Stimulated activated CD8-positive, alpha-beta memory T cell treated with anti-CD3 and anti-CD28 coated beads, Interleukin-12 subunit alpha, Interleukin-12 subunit beta, amount 100 ng/mL, for 24 hours (primary cell): ENCODE measurements around the gene LTBR.
A peak's percentile ranks its signal among the peaks of the same experiment; 100 is the strongest.
"Not testable (repeated sequence)": the region's sequence is repeated elsewhere in the genome, so short reads cannot be mapped to it uniquely, and the experiment has no call there.

Experiments used
- DNase-seq: peaks from one replicate; pipeline ENCODE4 v3.0.0-alpha.2; 2020; ENCODE audit errors: extremely low read depth

Gene LTBR

GRCh38 chr12:6425590-6426531, 41.9 kb downstream of the LTBR start:
- DNase-seq = no peak

- peak; percentile 85 for DNase-seq
Measured at GRCh38 chr12:6426882-6427671, 43.1 kb downstream of the LTBR start.

GRCh38 chr12:6427796-6428195, 43.8 kb downstream of the LTBR start:
- not testable (repeated sequence) for DNase-seq

- DNase-seq = no peak
Measured at GRCh38 chr12:6428326-6428725, 44.4 kb downstream of the LTBR start.

- no peak for DNase-seq
Measured at GRCh38 chr12:6430124-6430989, 46.4 kb downstream of the LTBR start.

- no peak for DNase-seq
Measured at GRCh38 chr12:6432991-6433390, 49.0 kb downstream of the LTBR start.

GRCh38 chr12:6434205-6435140, 50.5 kb downstream of the LTBR start:
- DNase-seq = no peak

GRCh38 chr12:6435961-6436715, 52.2 kb downstream of the LTBR start:
- DNase-seq = no peak

GRCh38 chr12:6437586-6437985, 53.6 kb downstream of the LTBR start:
- no peak for DNase-seq

GRCh38 chr12:6438345-6438744, 54.4 kb downstream of the LTBR start:
- no peak for DNase-seq

- no peak for DNase-seq
Measured at GRCh38 chr12:6440391-6440790, 56.4 kb downstream of the LTBR start.
